Immature natural killer cell (primary cell): ENCODE measurements around the gene MYZAP. TPM values are rescaled to one million over a fixed set of nuclear protein-coding genes. Genes with fewer than 3 reads are reported as not detected.

Experiments used
- DNase-seq, 3 donors: peaks; one replicate each; pipeline ENCODE4 v3.0.0; 2022; ENCODE audit warnings: mixed read lengths in 1 of 3
- H3K27ac Mint-ChIP-seq, 6 donors: one replicate each; pipeline ENCODE4 v1.8.0; 2020; ENCODE audit warnings: mixed read lengths in 6 of 6, mild to moderate bottlenecking in 5 of 6, inconsistent platforms in 4 of 6, moderate library complexity in 3 of 6
- H3K27me3 Mint-ChIP-seq, 3 donors: one replicate each; pipeline ENCODE4 v1.8.0; 2020 to 2021; ENCODE audit warnings: low read depth in 3 of 3, mild to moderate bottlenecking in 3 of 3, mixed read lengths in 3 of 3, moderate library complexity in 3 of 3, inconsistent platforms in 1 of 3
- H3K36me3 Mint-ChIP-seq, 3 donors: one replicate each; pipeline ENCODE4 v1.8.0; 2020; ENCODE audit warnings: mixed read lengths in 3 of 3, inconsistent platforms in 2 of 3, mild to moderate bottlenecking in 2 of 3
- H3K4me1 Mint-ChIP-seq, 2 donors: one replicate each; pipeline ENCODE4 v1.8.0; 2020; ENCODE audit warnings: inconsistent platforms in 2 of 2, mild to moderate bottlenecking in 2 of 2, mixed read lengths in 2 of 2, moderate library complexity in 1 of 2
- H3K4me3 Mint-ChIP-seq, 5 donors: one replicate each; pipeline ENCODE4 v1.8.0; 2020; ENCODE audit warnings: mild to moderate bottlenecking in 5 of 5, mixed read lengths in 5 of 5, inconsistent platforms in 3 of 5, moderate library complexity in 3 of 5
- H3K9me3 Mint-ChIP-seq, 6 donors: one replicate each; pipeline ENCODE4 v1.8.0; 2020; ENCODE audit warnings: mild to moderate bottlenecking in 6 of 6, mixed read lengths in 6 of 6, inconsistent platforms in 4 of 6, moderate library complexity in 3 of 6
- polyA plus RNA-seq, 3 donors: library from polyadenylated mRNA; unstranded; fragments of 300-500 nt; fragmentation: Illumina TruSeq; gene quantifications; one replicate each; pipeline ENCODE4 v1.2.3, GENCODE V29; 2021

The MYZAP gene
- polyA plus RNA-seq, 3 donors from 2014 or later = 0.52 TPM; not detected in 2

DNA sequence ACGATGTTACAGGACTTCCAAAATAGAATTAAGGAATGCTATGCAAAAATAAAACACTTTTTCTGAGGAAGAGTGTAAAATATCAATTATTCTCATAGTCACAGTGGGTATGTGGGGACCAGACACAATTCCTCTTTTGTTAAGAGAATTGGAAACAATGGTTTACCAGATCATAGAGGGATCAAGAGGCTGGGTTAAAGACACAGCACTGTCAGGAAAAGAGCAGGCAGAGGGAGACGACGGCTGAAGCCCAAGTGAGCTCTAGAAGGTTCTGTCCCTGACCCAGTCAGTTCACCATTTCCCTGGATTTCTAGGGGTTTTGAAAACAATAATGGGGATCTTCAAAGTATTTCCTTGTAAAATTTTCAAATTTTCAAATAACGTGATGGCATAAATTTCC lies 60.8 kb downstream of the MYZAP start:
- DNase-seq = no peak
- H3K4me1 Mint-ChIP-seq = no peaks in the 10 kb centered on the region
- peaks cover 4 to 8% (median 4%) of the 10 kb centered on the region in 3 donors for H3K27me3 Mint-ChIP-seq
- H3K9me3 Mint-ChIP-seq = no peaks in the 10 kb centered on the region
- no peak overlapping the region for H3K4me3 Mint-ChIP-seq
- H3K36me3 Mint-ChIP-seq = no peaks in the 10 kb centered on the region
- H3K27ac Mint-ChIP-seq = no peak overlapping the region

DNA sequence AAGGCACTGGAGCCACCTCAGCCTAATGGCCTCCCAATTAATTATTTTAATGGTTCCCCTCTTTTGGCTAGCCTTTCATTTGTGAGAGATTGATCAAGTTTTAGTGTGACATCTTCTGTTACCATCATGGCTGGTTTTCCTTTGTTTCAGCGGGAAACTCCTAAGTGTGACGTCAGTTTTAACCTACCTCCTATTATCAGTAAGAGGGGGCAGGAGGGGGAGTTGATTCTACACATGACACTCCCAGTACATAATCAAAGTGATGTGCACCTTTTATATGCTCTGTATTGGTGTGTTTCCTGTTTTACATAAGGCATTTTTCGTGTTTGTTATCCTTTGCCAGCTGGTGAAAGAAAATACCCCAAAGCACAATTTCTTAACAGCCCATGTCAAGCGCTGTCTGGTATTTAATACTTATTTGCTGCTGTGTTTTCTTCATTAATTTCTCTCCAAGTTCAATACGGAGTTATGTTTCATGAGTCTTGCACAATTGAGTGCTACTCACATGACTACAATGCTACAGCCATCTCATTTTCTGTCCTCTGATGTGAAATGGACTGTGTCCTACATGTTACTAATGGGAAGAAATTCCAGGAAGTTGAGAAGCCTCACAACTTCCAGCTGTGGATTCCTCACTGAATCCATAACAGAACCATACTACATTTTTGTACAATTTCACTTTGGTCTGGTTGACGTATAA lies 62.6 kb downstream of the MYZAP start:
- H3K27ac Mint-ChIP-seq = no peak overlapping the region

DNA sequence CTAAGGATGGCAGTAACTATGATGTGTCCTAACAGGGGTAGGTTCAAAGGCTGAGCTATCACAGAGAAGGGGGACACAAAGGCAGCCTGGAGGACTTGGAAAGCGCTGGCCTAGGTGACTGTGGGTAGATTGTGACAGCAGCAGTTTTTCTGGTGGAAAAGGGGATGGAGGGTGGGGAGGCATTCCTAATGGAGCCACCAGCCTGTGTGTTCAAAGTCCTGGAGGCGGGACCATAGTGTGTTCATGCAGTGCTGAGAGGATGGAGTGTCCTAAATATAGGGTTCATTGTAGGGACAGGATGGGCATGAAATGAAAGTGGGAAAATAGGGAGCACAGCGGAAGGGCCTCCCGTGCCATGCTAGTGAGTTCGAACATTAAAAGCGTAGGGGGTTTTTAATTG lies 63.3 kb downstream of the MYZAP start:
- H3K36me3 Mint-ChIP-seq = no peaks in the 10 kb centered on the region
- DNase-seq = no peak
- no peak overlapping the region for H3K27ac Mint-ChIP-seq
- H3K4me1 Mint-ChIP-seq = no peaks in the 10 kb centered on the region
- peaks cover 4 to 11% (median 6%) of the 10 kb centered on the region in 3 donors for H3K27me3 Mint-ChIP-seq
- H3K9me3 Mint-ChIP-seq = no peaks in the 10 kb centered on the region
- H3K4me3 Mint-ChIP-seq = no peak overlapping the region

More for the DNA sequence above, 62.6 kb downstream of the MYZAP start:
- Mint-ChIP-seq H3K4me1 (no peaks in the 10 kb centered on the region), H3K4me3 (no peak overlapping the region), H3K36me3 (no peaks in the 10 kb centered on the region), H3K9me3 (no peaks in the 10 kb centered on the region), H3K27me3 (peaks cover 4 to 15% (median 6%) of the 10 kb centered on the region in 3 donors)
- no peak for DNase-seq

DNA sequence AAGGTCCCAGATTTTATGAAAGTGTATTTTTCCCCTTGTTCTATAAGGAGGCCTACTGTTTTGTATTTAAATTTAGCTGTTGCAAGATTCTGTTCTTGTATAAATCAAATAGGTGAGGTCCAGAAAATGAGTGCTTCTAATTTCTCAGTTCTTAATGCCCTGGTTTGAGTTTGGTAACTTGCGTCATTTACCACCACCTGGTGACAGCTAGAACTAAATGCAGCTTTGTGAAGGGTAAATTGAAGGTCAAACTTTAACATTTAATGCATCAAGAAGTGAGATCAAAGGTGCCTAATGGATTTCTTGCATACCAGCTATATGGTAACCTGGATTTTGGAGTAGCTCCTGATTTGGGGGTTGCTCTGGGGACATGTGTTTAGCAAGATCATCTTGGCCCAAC lies 64.1 kb downstream of the MYZAP start:
- no peaks in the 10 kb centered on the region for H3K9me3 Mint-ChIP-seq
- no peaks in the 10 kb centered on the region for H3K4me1 Mint-ChIP-seq
- H3K36me3 Mint-ChIP-seq = no peaks in the 10 kb centered on the region
- H3K27me3 Mint-ChIP-seq = peaks cover 4 to 11% (median 4%) of the 10 kb centered on the region in 3 donors
- no peak for DNase-seq
- H3K4me3 Mint-ChIP-seq = no peak overlapping the region
- no peak overlapping the region for H3K27ac Mint-ChIP-seq

DNA sequence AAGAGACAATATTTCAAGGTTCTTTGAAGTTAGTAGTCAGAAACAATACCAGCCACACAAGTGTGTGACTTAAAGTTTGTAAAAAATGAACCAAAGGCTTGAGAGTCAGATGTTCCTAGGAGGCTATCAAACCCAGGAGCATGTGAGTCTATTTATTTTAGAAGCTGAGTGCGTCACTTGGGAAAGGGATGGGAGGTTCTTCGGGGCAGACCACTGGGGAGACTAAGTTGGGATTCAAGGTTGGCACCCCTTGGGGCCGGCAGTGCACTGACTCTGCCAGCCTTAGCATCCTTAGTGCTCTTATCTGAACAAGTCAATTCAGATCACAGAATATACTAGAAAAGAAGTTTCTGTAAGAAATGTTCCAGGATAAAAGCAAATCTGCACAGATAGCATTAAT lies 64.7 kb downstream of the MYZAP start:
- no peak for DNase-seq
- Mint-ChIP-seq H3K4me1 (no peaks in the 10 kb centered on the region), H3K9me3 (no peaks in the 10 kb centered on the region), H3K36me3 (no peaks in the 10 kb centered on the region), H3K27ac (no peak overlapping the region), H3K27me3 (peaks cover 4 to 11% (median 4%) of the 10 kb centered on the region in 3 donors), H3K4me3 (no peak overlapping the region)

DNA sequence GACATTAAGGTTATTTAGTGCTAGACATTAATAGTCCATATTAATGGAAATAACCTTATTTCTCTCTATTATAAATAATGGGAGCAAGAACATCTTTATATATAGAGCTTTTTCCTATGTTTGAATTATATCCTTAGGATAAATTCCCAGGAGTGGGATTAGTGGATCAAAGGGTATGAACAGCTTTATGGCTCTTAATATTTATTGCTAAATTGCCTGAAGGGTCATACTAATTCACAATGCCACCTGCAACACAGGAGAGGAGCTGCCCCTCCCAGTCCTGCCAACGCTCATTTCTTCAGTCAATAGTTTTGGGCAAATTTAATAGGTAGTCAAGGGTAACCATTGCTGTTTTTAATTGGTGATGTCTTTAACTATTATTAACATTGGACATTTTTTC lies 65.9 kb downstream of the MYZAP start:
- no peaks in the 10 kb centered on the region for H3K36me3 Mint-ChIP-seq
- peaks cover 2 to 11% (median 4%) of the 10 kb centered on the region in 3 donors for H3K27me3 Mint-ChIP-seq
- H3K4me1 Mint-ChIP-seq = no peaks in the 10 kb centered on the region
- no peaks in the 10 kb centered on the region for H3K9me3 Mint-ChIP-seq
- H3K27ac Mint-ChIP-seq = no peak overlapping the region
- DNase-seq = no peak
- H3K4me3 Mint-ChIP-seq = no peak overlapping the region

DNA sequence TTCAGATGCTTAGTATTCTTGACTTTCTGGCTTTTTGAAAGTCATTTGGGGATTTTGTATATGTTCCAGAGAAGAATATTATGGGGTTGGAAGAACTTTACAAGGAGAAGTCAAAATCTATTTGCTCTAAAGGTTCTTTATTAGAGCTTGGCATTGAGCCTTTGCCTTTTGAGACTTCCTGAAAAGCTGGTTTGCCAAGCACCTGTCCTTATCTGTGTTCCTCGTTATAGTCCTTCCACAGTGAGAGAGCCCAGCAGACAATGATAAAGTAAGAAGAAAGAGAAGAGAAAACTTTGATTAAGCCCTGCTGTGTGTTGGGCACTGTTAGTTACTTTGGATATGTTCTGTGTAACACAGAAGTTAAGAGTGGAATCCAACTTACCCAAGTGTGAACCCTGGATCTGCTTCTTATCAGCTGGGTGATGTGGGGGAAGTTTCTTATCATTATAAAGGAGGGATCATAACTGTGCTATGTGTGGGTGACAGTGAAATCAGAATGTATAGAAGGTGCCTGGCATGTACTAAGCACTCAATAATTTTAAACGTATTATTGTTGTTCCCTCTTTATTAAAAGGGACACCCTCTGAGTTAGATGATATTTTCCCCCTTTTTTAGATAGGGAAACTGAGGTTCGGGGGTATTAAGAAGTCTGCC lies 70.5 kb downstream of the MYZAP start:
- Mint-ChIP-seq H3K4me1 (no peaks in the 10 kb centered on the region), H3K4me3 (no peak overlapping the region), H3K27me3 (peaks cover 1 to 6% (median 2%) of the 10 kb centered on the region in 3 donors), H3K9me3 (no peaks in the 10 kb centered on the region), H3K27ac (no peak overlapping the region), H3K36me3 (no peaks in the 10 kb centered on the region)
- DNase-seq = no peak

DNA sequence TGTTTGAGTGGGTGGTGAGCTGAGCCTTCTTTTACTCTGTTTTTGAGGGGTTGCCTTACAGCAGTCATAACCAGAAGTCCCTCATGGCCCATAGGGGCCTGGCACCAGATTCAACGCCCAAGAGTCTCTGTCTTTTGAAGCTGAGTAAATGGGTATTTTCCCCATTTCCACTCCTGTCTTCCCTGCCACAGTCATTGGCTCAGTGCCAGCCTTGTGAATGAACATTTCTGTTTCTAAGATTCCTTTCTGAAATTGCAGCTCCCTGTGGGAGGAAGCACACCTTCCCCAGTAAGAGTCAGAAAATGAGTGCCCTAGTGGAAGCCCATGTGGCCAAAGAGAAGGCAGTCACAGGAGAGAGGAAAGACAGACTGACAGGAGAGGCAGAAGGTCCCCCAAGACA lies 71.1 kb downstream of the MYZAP start:
- Mint-ChIP-seq H3K27me3 (peaks cover 1 to 6% (median 2%) of the 10 kb centered on the region in 3 donors), H3K4me3 (no peak overlapping the region), H3K36me3 (no peaks in the 10 kb centered on the region), H3K27ac (no peak overlapping the region), H3K9me3 (no peaks in the 10 kb centered on the region), H3K4me1 (no peaks in the 10 kb centered on the region)
- no peak for DNase-seq

DNA sequence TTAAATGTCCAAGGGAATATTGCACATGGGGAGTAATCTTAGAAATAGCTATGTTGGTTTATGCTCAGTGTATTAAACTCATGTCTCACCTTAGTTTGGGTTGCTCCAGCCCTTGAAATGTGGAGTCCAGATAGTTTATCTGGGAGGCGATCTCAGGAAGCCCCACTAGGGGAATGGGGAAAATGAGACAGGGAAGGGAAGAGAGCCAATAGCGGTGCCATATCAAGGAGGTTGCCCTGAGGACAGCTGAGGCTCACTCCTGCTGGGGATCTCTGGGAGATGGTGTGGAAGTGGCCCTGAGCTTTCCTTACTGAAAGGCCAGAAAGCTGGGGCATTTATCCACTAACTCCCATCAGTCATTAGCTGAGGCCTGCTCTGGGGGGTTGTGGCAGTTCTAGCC lies 71.6 kb downstream of the MYZAP start:
- Mint-ChIP-seq H3K27ac (no peak overlapping the region), H3K9me3 (no peaks in the 10 kb centered on the region), H3K4me3 (no peak overlapping the region), H3K4me1 (no peaks in the 10 kb centered on the region), H3K27me3 (peaks cover 1 to 5% (median 2%) of the 10 kb centered on the region in 3 donors), H3K36me3 (no peaks in the 10 kb centered on the region)
- DNase-seq = no peak

DNA sequence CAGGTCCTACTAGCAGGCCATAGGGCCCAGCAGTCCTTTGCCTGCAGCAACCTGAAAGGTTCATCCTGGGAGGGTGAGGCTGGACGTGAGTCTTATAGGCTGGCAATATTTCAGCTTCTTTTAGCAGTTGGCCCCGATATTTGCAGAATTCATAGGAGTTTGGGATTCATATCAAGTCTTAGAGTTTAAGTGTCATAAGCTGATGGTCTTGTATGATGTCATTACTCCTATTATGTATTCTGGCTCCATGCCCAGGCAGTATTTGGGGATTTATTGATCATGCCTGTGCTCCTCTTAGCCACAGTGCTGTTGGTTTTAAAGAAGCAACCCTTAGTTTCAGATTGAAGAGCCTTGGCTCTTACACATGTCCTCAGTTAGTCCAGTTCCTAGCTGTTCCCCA lies 73.5 kb downstream of the MYZAP start:
- no peaks in the 10 kb centered on the region for H3K4me1 Mint-ChIP-seq

DNA sequence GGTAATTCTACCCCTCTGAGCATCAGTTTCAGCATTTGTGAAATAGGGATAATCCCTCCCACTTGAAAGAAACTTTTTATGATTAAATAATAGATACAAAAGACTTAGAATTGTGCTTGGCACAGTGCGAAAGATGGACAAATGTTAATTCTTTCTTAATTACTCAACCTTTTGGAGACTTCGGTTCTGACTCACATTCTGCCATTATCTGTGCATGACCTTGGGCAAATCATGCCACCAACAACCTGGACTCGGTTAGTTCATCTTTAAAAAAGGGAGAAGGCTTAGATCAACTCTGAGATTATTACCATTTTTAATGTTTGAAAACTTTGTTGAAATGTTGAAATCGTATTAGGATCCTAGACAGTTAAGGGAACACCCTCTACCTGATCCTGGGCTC lies 74.2 kb downstream of the MYZAP start:
- H3K36me3 Mint-ChIP-seq = no peaks in the 10 kb centered on the region
- H3K27ac Mint-ChIP-seq = no peak overlapping the region
- DNase-seq = no peak
- no peaks in the 10 kb centered on the region for H3K4me1 Mint-ChIP-seq
- H3K9me3 Mint-ChIP-seq = no peaks in the 10 kb centered on the region
- peaks cover 3% of the 10 kb centered on the region in 3 donors for H3K27me3 Mint-ChIP-seq
- no peak overlapping the region for H3K4me3 Mint-ChIP-seq

More for the DNA sequence above, 73.5 kb downstream of the MYZAP start:
- no peak for DNase-seq
- Mint-ChIP-seq H3K36me3 (no peaks in the 10 kb centered on the region), H3K27ac (no peak overlapping the region), H3K27me3 (peaks cover 2 to 3% (median 2%) of the 10 kb centered on the region in 3 donors), H3K9me3 (no peaks in the 10 kb centered on the region), H3K4me3 (no peak overlapping the region)

DNA sequence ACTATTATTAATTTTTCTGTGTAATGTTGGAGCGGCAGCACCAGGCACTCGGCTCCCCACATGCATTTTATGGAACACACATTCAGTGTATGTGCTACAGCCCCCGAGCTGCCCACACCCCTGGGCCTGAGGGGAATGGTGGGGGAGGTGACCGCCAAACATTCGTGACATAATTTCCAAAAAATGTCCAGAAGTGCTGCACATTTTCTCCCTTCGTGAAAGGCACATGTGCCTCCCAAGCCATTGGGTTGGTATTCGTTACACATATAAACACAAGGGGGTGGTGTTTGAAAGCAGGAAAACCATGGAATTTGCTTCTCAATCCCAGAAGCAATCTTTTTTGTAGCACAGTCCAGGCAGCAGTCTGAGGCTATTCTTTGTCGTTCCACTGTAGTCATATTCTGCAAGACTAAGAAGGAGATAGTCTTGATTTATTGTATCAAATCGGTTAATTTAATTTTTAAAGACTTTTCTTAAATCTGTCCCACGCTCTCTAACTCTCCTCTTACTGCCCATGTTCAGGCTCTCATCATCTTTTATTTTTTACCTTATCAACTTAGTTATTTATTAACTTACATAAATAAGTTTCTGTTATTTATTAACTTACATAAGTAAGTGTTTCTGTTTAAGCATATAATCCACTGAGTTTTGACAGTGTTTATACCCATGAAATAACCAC lies 75.6 kb downstream of the MYZAP start:
- Mint-ChIP-seq H3K4me3 (no peak overlapping the region), H3K4me1 (no peaks in the 10 kb centered on the region)
- no peak for DNase-seq

DNA sequence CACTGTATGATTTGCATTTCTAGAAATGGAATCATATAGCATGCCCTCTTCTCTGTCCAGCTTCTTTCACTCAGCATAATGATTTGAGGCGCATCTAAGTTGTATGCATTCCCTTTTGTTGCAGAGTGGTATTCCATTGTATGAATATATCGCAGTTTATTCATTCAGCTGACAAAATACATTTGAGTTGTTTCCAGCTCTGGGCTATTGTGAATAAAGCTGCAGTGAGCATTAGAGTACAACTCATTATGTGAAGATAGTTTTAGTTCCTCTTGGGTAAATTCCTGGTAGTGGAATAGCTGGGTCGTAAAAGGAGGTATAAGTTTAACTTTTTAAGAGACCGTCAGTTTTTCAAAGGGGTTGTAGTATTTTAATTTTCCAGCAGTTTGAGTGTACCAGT lies 76.3 kb downstream of the MYZAP start:
- Mint-ChIP-seq H3K4me1 (no peaks in the 10 kb centered on the region), H3K36me3 (no peaks in the 10 kb centered on the region), H3K4me3 (no peak overlapping the region), H3K27ac (no peak overlapping the region), H3K27me3 (peaks cover 3 to 8% (median 7%) of the 10 kb centered on the region in 3 donors), H3K9me3 (no peaks in the 10 kb centered on the region)
- DNase-seq = no peak

More for the DNA sequence above, 75.6 kb downstream of the MYZAP start:
- no peaks in the 10 kb centered on the region for H3K36me3 Mint-ChIP-seq
- no peak overlapping the region for H3K27ac Mint-ChIP-seq
- H3K27me3 Mint-ChIP-seq = peaks cover 3 to 5% (median 5%) of the 10 kb centered on the region in 3 donors
- no peaks in the 10 kb centered on the region for H3K9me3 Mint-ChIP-seq

DNA sequence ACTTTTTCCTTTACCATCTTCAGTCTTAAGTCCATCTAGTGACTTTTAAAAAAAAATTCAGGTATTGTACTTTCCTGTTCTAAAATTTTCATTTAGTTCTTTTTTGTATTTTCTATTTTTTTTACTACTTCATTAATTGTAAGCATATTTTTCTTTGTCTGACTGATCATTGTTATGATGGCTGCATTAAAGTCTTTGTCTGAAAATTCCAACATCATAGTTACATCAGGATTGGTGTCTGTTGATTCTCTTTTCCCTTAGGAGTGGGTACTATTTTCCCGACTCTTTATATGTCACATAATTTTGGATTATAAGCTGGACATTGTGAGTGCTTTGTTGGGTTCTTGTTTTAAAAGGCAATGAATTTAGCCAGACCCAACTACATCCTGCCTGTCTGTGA lies 79.9 kb downstream of the MYZAP start:
- Mint-ChIP-seq H3K9me3 (no peaks in the 10 kb centered on the region), H3K27ac (no peak overlapping the region), H3K4me1 (no peaks in the 10 kb centered on the region), H3K36me3 (no peaks in the 10 kb centered on the region), H3K4me3 (no peak overlapping the region), H3K27me3 (peaks cover 3 to 12% (median 9%) of the 10 kb centered on the region in 3 donors)
- DNase-seq = no peak
